SK-N-SH treated with all-trans-retinoic acid at 6 μM for 48 hours (cell line): ENCODE results near the gene CDH4.

Experiments
- ATAC-seq: fragments of 200-7000 bp; cut with Tn5 transposase; 3 replicates; pipeline ENCODE4 v1.9.1; 2020; ENCODE audit warnings: mild to moderate bottlenecking, moderate library complexity
- ARNTL ChIP-seq: fragments of 450-650 bp; formaldehyde crosslinking; IDR thresholded peaks from 2 replicates; pipeline ENCODE4 v1.5.0; 2020; ENCODE audit warnings: low read depth, mild to moderate bottlenecking, moderate library complexity, borderline replicate concordance
- BACH2 ChIP-seq: fragments of 250-450 bp; sonication (Bioruptor Pico); IDR thresholded peaks from 2 replicates; pipeline ENCODE4 v1.9.0; 2021; ENCODE audit warnings: mild to moderate bottlenecking, borderline replicate concordance
- CSDC2 ChIP-seq: fragments of 250-450 bp; sonication (Bioruptor Pico); IDR thresholded peaks from 2 replicates; pipeline ENCODE4 v1.5.0; 2020; ENCODE audit warnings: mild to moderate bottlenecking, moderate library complexity
- ESRRG ChIP-seq: fragments of 250-450 bp; sonication (Bioruptor Pico); IDR thresholded peaks from 2 replicates; pipeline ENCODE4 v1.6.1; 2021; ENCODE audit warnings: mild to moderate bottlenecking
- GLIS3 ChIP-seq: fragments of 250-450 bp; sonication (Bioruptor Pico); IDR thresholded peaks from 2 replicates; pipeline ENCODE4 v1.5.0; 2020; ENCODE audit warnings: mild to moderate bottlenecking, moderate library complexity
- ISL1 ChIP-seq: fragments of 250-450 bp; sonication (Bioruptor Pico); IDR thresholded peaks from 2 replicates; pipeline ENCODE4 v2.1.2; 2022; ENCODE audit warnings: mild to moderate bottlenecking, moderate library complexity
- OSR1 ChIP-seq: fragments of 250-450 bp; sonication (Bioruptor Pico); IDR thresholded peaks from 2 replicates; pipeline ENCODE4 v1.8.0; 2022; ENCODE audit warnings: moderate library complexity, mild to moderate bottlenecking, inconsistent platforms
- PPARA ChIP-seq: fragments of 250-450 bp; sonication (Bioruptor Pico); IDR thresholded peaks from 2 replicates; pipeline ENCODE4 v1.5.0; 2020; ENCODE audit warnings: mild to moderate bottlenecking, borderline replicate concordance
- RARB ChIP-seq: fragments of 250-450 bp; sonication (Bioruptor Pico); IDR thresholded peaks from 2 replicates; pipeline ENCODE4 v1.8.0; 2021; ENCODE audit warnings: mild to moderate bottlenecking, moderate library complexity
- SNAI2 ChIP-seq: fragments of 250-450 bp; sonication (Bioruptor Pico); IDR thresholded peaks from 2 replicates; pipeline ENCODE4 v1.5.0; 2020; ENCODE audit warnings: mild to moderate bottlenecking, moderate library complexity
- TCF4 ChIP-seq: fragments of 250-450 bp; sonication (Bioruptor Pico); IDR thresholded peaks from 2 replicates; pipeline ENCODE4 v1.8.0; 2021; ENCODE audit warnings: mild to moderate bottlenecking, moderate library complexity, borderline replicate concordance
- TOX ChIP-seq: fragments of 250-450 bp; sonication (Bioruptor Pico); IDR thresholded peaks from 2 replicates; pipeline ENCODE4 v1.8.0; 2021; ENCODE audit warnings: mild to moderate bottlenecking, moderate library complexity, borderline replicate concordance
- ZFP3 ChIP-seq: fragments of 250-450 bp; sonication (Bioruptor Pico); IDR thresholded peaks from 2 replicates; pipeline ENCODE4 v1.5.0; 2020; ENCODE audit warnings: mild to moderate bottlenecking, moderate library complexity
- ZFP30 ChIP-seq: fragments of 450-650 bp; formaldehyde crosslinking; IDR thresholded peaks from 2 replicates; pipeline ENCODE4 v1.5.0; 2022; ENCODE audit warnings: mild to moderate bottlenecking, moderate library complexity
- ZNF565 ChIP-seq: fragments of 450-650 bp; formaldehyde crosslinking; conservative IDR thresholded peaks from 2 replicates; pipeline ENCODE4 v1.5.0; 2020; ENCODE audit warnings: low read depth, mild to moderate bottlenecking, moderate library complexity
- ZNF70 ChIP-seq: fragments of 450-650 bp; formaldehyde crosslinking; IDR thresholded peaks from 2 replicates; pipeline ENCODE4 v1.5.0; 2020; ENCODE audit warnings: mild to moderate bottlenecking, moderate library complexity
- ZNF8 ChIP-seq: fragments of 450-650 bp; formaldehyde crosslinking; IDR thresholded peaks from 2 replicates; pipeline ENCODE4 v1.5.0; 2020; ENCODE audit warnings: mild to moderate bottlenecking, moderate library complexity
- TF ChIP-seq, protein P1 (sequence below): fragments of 250-450 bp; sonication (Bioruptor Pico); IDR thresholded peaks from 2 replicates; pipeline ENCODE4 v1.5.0; 2020; ENCODE audit warnings: mild to moderate bottlenecking, moderate library complexity
- TF ChIP-seq, protein P2 (sequence below): fragments of 250-450 bp; sonication (Bioruptor Pico); IDR thresholded peaks from 2 replicates; pipeline ENCODE4 v1.8.0; 2021; ENCODE audit warnings: low read depth, mild to moderate bottlenecking, moderate library complexity, borderline replicate concordance
- TF ChIP-seq, protein P3 (sequence below): fragments of 250-450 bp; sonication (Bioruptor Pico); IDR thresholded peaks from 2 replicates; pipeline ENCODE4 v1.5.1; 2021; ENCODE audit warnings: mild to moderate bottlenecking, moderate library complexity
- TF ChIP-seq, protein P4 (sequence below): fragments of 250-450 bp; sonication (Bioruptor Pico); IDR thresholded peaks from 2 replicates; pipeline ENCODE4 v1.5.1; 2020; ENCODE audit warnings: low read depth, mild to moderate bottlenecking, moderate library complexity
- TF ChIP-seq, protein P5 (sequence below): fragments of 250-450 bp; sonication (Bioruptor Pico); IDR thresholded peaks from 2 replicates; pipeline ENCODE4 v1.8.0; 2020; ENCODE audit warnings: mild to moderate bottlenecking, moderate library complexity, borderline replicate concordance

CDH4 gene

DNA sequence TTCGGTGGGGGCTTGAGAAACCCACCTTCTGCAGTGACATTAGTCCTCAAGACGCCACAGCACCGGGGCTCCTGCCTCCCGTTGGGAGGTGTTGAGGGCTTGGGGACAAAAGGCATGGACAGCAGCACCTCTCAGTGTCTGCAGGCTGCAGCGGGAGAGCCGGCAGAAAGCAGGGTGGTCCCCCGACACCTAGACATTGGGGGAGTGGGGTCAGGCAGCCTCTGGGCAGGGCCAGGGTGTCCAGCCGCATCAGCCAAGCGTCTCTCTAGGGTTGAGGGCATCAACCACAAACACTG, 549.0 kb downstream of the CDH4 start:
- no peak for ATAC-seq
- no peak for TF ChIP-seq ZFP30 (CRISPR knock-in tag)
- TF ChIP-seq GLIS3 (CRISPR knock-in tag) = no peak
- TF ChIP-seq CSDC2 = no peak
- TF ChIP-seq, protein P1, sequence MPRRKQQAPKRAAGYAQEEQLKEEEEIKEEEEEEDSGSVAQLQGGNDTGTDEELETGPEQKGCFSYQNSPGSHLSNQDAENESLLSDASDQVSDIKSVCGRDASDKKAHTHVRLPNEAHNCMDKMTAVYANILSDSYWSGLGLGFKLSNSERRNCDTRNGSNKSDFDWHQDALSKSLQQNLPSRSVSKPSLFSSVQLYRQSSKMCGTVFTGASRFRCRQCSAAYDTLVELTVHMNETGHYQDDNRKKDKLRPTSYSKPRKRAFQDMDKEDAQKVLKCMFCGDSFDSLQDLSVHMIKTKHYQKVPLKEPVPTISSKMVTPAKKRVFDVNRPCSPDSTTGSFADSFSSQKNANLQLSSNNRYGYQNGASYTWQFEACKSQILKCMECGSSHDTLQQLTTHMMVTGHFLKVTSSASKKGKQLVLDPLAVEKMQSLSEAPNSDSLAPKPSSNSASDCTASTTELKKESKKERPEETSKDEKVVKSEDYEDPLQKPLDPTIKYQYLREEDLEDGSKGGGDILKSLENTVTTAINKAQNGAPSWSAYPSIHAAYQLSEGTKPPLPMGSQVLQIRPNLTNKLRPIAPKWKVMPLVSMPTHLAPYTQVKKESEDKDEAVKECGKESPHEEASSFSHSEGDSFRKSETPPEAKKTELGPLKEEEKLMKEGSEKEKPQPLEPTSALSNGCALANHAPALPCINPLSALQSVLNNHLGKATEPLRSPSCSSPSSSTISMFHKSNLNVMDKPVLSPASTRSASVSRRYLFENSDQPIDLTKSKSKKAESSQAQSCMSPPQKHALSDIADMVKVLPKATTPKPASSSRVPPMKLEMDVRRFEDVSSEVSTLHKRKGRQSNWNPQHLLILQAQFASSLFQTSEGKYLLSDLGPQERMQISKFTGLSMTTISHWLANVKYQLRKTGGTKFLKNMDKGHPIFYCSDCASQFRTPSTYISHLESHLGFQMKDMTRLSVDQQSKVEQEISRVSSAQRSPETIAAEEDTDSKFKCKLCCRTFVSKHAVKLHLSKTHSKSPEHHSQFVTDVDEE (CRISPR knock-in tag) = no peak
- TF ChIP-seq PPARA (CRISPR knock-in tag) = no peak
- no peak for TF ChIP-seq ISL1 (CRISPR knock-in tag)
- no peak for TF ChIP-seq OSR1 (CRISPR knock-in tag)
- no peak for TF ChIP-seq ARNTL
- TF ChIP-seq ZFP3 = no peak
- TF ChIP-seq TCF4 (CRISPR knock-in tag) = no peak
- no peak for TF ChIP-seq BACH2 (CRISPR knock-in tag)
- TF ChIP-seq ESRRG = no peak
- no peak for TF ChIP-seq SNAI2 (CRISPR knock-in tag)
- TF ChIP-seq, protein P2, sequence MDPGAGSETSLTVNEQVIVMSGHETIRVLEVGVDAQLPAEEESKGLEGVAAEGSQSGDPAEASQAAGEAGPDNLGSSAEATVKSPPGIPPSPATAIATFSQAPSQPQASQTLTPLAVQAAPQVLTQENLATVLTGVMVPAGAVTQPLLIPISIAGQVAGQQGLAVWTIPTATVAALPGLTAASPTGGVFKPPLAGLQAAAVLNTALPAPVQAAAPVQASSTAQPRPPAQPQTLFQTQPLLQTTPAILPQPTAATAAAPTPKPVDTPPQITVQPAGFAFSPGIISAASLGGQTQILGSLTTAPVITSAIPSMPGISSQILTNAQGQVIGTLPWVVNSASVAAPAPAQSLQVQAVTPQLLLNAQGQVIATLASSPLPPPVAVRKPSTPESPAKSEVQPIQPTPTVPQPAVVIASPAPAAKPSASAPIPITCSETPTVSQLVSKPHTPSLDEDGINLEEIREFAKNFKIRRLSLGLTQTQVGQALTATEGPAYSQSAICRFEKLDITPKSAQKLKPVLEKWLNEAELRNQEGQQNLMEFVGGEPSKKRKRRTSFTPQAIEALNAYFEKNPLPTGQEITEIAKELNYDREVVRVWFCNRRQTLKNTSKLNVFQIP (CRISPR knock-in tag) = no peak
- TF ChIP-seq, protein P3, sequence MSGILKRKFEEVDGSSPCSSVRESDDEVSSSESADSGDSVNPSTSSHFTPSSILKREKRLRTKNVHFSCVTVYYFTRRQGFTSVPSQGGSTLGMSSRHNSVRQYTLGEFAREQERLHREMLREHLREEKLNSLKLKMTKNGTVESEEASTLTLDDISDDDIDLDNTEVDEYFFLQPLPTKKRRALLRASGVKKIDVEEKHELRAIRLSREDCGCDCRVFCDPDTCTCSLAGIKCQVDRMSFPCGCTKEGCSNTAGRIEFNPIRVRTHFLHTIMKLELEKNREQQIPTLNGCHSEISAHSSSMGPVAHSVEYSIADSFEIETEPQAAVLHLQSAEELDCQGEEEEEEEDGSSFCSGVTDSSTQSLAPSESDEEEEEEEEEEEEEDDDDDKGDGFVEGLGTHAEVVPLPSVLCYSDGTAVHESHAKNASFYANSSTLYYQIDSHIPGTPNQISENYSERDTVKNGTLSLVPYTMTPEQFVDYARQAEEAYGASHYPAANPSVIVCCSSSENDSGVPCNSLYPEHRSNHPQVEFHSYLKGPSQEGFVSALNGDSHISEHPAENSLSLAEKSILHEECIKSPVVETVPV (CRISPR knock-in tag) = no peak
- no peak for TF ChIP-seq ZNF70
- TF ChIP-seq, protein P4, sequence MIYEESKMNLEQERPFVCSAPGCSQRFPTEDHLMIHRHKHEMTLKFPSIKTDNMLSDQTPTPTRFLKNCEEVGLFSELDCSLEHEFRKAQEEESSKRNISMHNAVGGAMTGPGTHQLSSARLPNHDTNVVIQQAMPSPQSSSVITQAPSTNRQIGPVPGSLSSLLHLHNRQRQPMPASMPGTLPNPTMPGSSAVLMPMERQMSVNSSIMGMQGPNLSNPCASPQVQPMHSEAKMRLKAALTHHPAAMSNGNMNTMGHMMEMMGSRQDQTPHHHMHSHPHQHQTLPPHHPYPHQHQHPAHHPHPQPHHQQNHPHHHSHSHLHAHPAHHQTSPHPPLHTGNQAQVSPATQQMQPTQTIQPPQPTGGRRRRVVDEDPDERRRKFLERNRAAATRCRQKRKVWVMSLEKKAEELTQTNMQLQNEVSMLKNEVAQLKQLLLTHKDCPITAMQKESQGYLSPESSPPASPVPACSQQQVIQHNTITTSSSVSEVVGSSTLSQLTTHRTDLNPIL (CRISPR knock-in tag) = no peak
- no peak for TF ChIP-seq TOX (CRISPR knock-in tag)
- TF ChIP-seq RARB (CRISPR knock-in tag) = no peak
- no peak for TF ChIP-seq ZNF8

DNA sequence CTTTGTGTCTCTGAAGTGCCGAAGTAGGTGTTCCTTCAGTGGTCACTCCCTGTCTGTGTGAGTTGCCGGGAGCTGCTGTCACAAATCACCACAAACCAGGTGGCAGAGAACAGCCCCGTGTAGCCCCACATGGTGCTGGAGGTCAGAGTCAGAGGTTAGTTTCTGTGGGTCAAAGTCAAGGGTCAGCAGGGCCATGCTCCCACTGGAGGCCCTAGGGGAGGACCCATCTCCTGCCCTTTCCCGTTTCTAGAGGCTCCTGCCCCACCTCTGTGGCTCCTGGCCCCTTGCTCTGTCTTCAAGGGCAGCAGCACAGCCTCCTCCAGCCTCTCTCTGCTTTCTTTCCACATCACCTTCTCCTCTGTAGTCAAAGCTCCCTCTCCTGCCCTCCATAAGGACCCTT, 549.4 kb downstream of the CDH4 start:
- TF ChIP-seq RARB (CRISPR knock-in tag) (no peak), ZFP3 (no peak), ESRRG (no peak), ZNF565 (CRISPR knock-in tag) (no peak), CSDC2 (no peak), SNAI2 (CRISPR knock-in tag) (no peak), ZNF8 (no peak), BACH2 (CRISPR knock-in tag) (no peak), TCF4 (CRISPR knock-in tag) (no peak), ISL1 (CRISPR knock-in tag) (no peak), ZNF70 (no peak), ZFP30 (CRISPR knock-in tag) (no peak), PPARA (CRISPR knock-in tag) (no peak)
- TF ChIP-seq, protein P5, sequence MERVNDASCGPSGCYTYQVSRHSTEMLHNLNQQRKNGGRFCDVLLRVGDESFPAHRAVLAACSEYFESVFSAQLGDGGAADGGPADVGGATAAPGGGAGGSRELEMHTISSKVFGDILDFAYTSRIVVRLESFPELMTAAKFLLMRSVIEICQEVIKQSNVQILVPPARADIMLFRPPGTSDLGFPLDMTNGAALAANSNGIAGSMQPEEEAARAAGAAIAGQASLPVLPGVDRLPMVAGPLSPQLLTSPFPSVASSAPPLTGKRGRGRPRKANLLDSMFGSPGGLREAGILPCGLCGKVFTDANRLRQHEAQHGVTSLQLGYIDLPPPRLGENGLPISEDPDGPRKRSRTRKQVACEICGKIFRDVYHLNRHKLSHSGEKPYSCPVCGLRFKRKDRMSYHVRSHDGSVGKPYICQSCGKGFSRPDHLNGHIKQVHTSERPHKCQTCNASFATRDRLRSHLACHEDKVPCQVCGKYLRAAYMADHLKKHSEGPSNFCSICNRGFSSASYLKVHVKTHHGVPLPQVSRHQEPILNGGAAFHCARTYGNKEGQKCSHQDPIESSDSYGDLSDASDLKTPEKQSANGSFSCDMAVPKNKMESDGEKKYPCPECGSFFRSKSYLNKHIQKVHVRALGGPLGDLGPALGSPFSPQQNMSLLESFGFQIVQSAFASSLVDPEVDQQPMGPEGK (CRISPR knock-in tag) = no peak
- TF ChIP-seq, protein P1 (CRISPR knock-in tag) = no peak
- TF ChIP-seq, protein P3 (CRISPR knock-in tag) = no peak
- TF ChIP-seq, protein P4 (CRISPR knock-in tag) = no peak
- ATAC-seq = no peak
